ENCODE results near the gene DBX1. TPM values are rescaled to one million over a fixed set of nuclear protein-coding genes. Genes with fewer than 3 reads are reported as not detected.

DBX1 gene
- total RNA-seq, 1 donor from 2014 or later = 0.43 TPM

GRCh38 chr11:20118209-20118608 lies 42.1 kb downstream of the DBX1 start:
- no peak overlapping the region for H3K27ac ChIP-seq
- H3K4me2 ChIP-seq = no peak overlapping the region
- TF ChIP-seq EZH2 (IDR thresholded peaks at IDR 0.05) (no peak), CTCF (IDR thresholded peaks at IDR 0.05) (no peak), EZH2phosphoT487 (IDR thresholded peaks at IDR 0.05) (no peak)
- no peaks in the 10 kb centered on the region for H3K4me1 Mint-ChIP-seq
- no peak overlapping the region for H3K9ac ChIP-seq
- no peak overlapping the region for H3K4me3 ChIP-seq
- no peaks in the 10 kb centered on the region for H3F3A ChIP-seq (ENCODE audit: low read depth)
- H3K4me3 Mint-ChIP-seq = no peak overlapping the region
- no peaks in the 10 kb centered on the region for H3K79me2 ChIP-seq (ENCODE audit: low read depth)
- H3K9me3 Mint-ChIP-seq = no peaks in the 10 kb centered on the region
- H3K27ac Mint-ChIP-seq = no peak overlapping the region
- H3K4me1 ChIP-seq = no peaks in the 10 kb centered on the region
- no peaks in the 10 kb centered on the region for H3K9me3 ChIP-seq (ENCODE audit: low read depth)
- no peak for DNase-seq (ENCODE audit: low spot score)
- H3K36me3 Mint-ChIP-seq = peaks cover 28% of the 10 kb centered on the region
- peaks cover 12% of the 10 kb centered on the region for H3K27me3 Mint-ChIP-seq (ENCODE audit: insufficient read depth, low read depth)
- H2AFZ ChIP-seq (replicated peaks) = no peak overlapping the region
- no peaks in the 10 kb centered on the region for H4K20me1 ChIP-seq (ENCODE audit: low read depth)
- no peaks in the 10 kb centered on the region for H3K36me3 ChIP-seq
- H3K27me3 ChIP-seq = no peaks in the 10 kb centered on the region

- peaks cover 29% of the 10 kb centered on the region for H3K36me3 Mint-ChIP-seq
- H3K36me3 ChIP-seq = no peaks in the 10 kb centered on the region
These were observed 43.0 kb downstream of the DBX1 start for GRCh38 chr11:20117291-20117690.

GRCh38 chr11:20116825-20117224 lies 43.5 kb downstream of the DBX1 start:
- Mint-ChIP-seq H3K4me3 (no peak overlapping the region), H3K4me1 (peaks cover 5% of the 10 kb centered on the region), H3K36me3 (peaks cover 31% of the 10 kb centered on the region), H3K27ac (no peak overlapping the region), H3K27me3 (ENCODE audit: insufficient read depth, low read depth) (peaks cover 6% of the 10 kb centered on the region), H3K9me3 (no peaks in the 10 kb centered on the region)
- DNase-seq (ENCODE audit: low spot score) = no peak
- no peak overlapping the region for H3K4me2 ChIP-seq
- no peaks in the 10 kb centered on the region for H3K36me3 ChIP-seq
- H3F3A ChIP-seq (ENCODE audit: low read depth) = no peaks in the 10 kb centered on the region
- no peaks in the 10 kb centered on the region for H4K20me1 ChIP-seq (ENCODE audit: low read depth)
- H3K27me3 ChIP-seq = no peaks in the 10 kb centered on the region
- no peak overlapping the region for H3K9ac ChIP-seq
- H3K79me2 ChIP-seq (ENCODE audit: low read depth) = no peaks in the 10 kb centered on the region
- no peaks in the 10 kb centered on the region for H3K4me1 ChIP-seq
- no peaks in the 10 kb centered on the region for H3K9me3 ChIP-seq (ENCODE audit: low read depth)
- no peak overlapping the region for H2AFZ ChIP-seq (replicated peaks)
- H3K4me3 ChIP-seq = no peak overlapping the region
- no peak for TF ChIP-seq CTCF (IDR thresholded peaks at IDR 0.05)
- no peak for TF ChIP-seq EZH2phosphoT487 (IDR thresholded peaks at IDR 0.05)
- TF ChIP-seq EZH2 (IDR thresholded peaks at IDR 0.05) = no peak
- no peak overlapping the region for H3K27ac ChIP-seq

More at GRCh38 chr11:20117291-20117690, 43.0 kb downstream of the DBX1 start:
- Histone ChIP-seq H3K9me3 (ENCODE audit: low read depth) (no peaks in the 10 kb centered on the region), H3K9ac (no peak overlapping the region), H3K79me2 (ENCODE audit: low read depth) (no peaks in the 10 kb centered on the region), H3K4me3 (no peak overlapping the region), H3K4me2 (no peak overlapping the region), H2AFZ (replicated peaks) (no peak overlapping the region), H4K20me1 (ENCODE audit: low read depth) (no peaks in the 10 kb centered on the region), H3K4me1 (no peaks in the 10 kb centered on the region), H3K27me3 (no peaks in the 10 kb centered on the region), H3F3A (ENCODE audit: low read depth) (no peaks in the 10 kb centered on the region), H3K27ac (no peak overlapping the region)
- no peak for TF ChIP-seq CTCF (IDR thresholded peaks at IDR 0.05)
- no peak for TF ChIP-seq EZH2 (IDR thresholded peaks at IDR 0.05)
- no peak for TF ChIP-seq EZH2phosphoT487 (IDR thresholded peaks at IDR 0.05)
- Mint-ChIP-seq H3K27me3 (ENCODE audit: insufficient read depth, low read depth) (peaks cover 8% of the 10 kb centered on the region), H3K9me3 (no peaks in the 10 kb centered on the region), H3K4me1 (peaks cover 2% of the 10 kb centered on the region), H3K4me3 (no peak overlapping the region), H3K27ac (no peak overlapping the region)
- no peak for DNase-seq (ENCODE audit: low spot score)
